ENCODE measurements around the gene RAB17.

DNA sequence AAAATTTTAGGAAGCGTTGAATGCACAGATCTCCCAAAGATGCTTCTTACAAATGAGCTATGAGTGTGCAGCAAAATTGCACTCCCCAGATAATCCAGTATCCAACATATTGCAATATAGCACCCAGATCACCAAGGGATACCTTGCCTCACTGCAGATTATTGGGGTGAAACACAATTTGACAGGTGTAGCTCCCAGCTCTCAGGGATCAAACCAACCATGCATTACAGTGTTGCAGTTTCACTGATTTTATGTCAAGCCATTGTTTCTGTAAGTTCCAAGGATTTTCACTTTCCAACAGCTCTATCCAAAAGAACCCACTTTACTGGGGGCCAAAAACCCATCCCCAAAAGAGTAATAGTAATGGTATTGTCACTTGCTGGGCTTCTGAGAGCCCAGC is 35.0 kb downstream of the RAB17 start:
- no peak for TF ChIP-seq EZH2 (IDR thresholded peaks at IDR 0.05; ENCODE audit: borderline replicate concordance, low read length)
- TF ChIP-seq, protein P1, sequence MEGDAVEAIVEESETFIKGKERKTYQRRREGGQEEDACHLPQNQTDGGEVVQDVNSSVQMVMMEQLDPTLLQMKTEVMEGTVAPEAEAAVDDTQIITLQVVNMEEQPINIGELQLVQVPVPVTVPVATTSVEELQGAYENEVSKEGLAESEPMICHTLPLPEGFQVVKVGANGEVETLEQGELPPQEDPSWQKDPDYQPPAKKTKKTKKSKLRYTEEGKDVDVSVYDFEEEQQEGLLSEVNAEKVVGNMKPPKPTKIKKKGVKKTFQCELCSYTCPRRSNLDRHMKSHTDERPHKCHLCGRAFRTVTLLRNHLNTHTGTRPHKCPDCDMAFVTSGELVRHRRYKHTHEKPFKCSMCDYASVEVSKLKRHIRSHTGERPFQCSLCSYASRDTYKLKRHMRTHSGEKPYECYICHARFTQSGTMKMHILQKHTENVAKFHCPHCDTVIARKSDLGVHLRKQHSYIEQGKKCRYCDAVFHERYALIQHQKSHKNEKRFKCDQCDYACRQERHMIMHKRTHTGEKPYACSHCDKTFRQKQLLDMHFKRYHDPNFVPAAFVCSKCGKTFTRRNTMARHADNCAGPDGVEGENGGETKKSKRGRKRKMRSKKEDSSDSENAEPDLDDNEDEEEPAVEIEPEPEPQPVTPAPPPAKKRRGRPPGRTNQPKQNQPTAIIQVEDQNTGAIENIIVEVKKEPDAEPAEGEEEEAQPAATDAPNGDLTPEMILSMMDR (IDR thresholded peaks at IDR 0.05; ENCODE audit: low read length), result no peak
